H1 (cell line): ENCODE data around the gene HNF1B. TPM values are rescaled to one million over a fixed set of nuclear protein-coding genes. Genes with fewer than 3 reads are reported as not detected.

Experiments used
- HDAC2 ChIP-seq, 2 experiments: fragments of 300-600 bp in 1 of 2; sonication (generic) in 1 of 2; IDR thresholded peaks; 2 replicates each; pipeline ENCODE4 v1.6.1; 2011 to 2012; ENCODE audit warnings: low read depth in 2 of 2, low read length in 2 of 2, mild to moderate bottlenecking in 2 of 2, moderate library complexity in 2 of 2, borderline replicate concordance in 1 of 2, inconsistent platforms in 1 of 2
- PHF8 ChIP-seq: fragments of 200-600 bp; sonication (generic); conservative IDR thresholded peaks from 2 replicates; pipeline ENCODE4 v1.7.1; 2012; ENCODE audit warnings: low read depth, mild to moderate bottlenecking, inconsistent platforms, low read length, moderate library complexity
- YY1 ChIP-seq: IDR thresholded peaks from 2 replicates; pipeline ENCODE4 v1.6.1; 2011; ENCODE audit warnings: low read depth, mild to moderate bottlenecking, low read length
- polyA plus RNA-seq, 7 experiments: library from polyadenylated mRNA; depleted of rRNA in 3 of 7; stranded (reverse) in 5 of 7; unstranded in 2 of 7; fragments of >200 nt in 5 of 7; fragments of 200-250 nt in 2 of 7; gene quantifications; 1 replicate in 5 of 7; 2 replicates in 1 of 7; 4 replicates in 1 of 7; pipeline versions ENCODE4 v1.2.1 to v1.2.3, GENCODE V29; 2011 to 2013; ENCODE audit warnings: missing spikeins in 2 of 7, mixed read lengths in 2 of 7
- total RNA-seq: library from RNA; stranded (reverse); fragmentation: NEBNext Ultra II Directional; extraction: Animal tissue kit (Norgen Biotek cat#: 25700); gene quantifications from 2 replicates; pipeline ENCODE4 v1.2.1, GENCODE V29; 2021

HNF1B gene
- total and polyA plus RNA-seq, 2 of the 8 experiments (the other 6 are each of a cell fraction or from before 2014, with no cell fraction given) = 0.13 to 0.30 TPM

- TF ChIP-seq HDAC2 (IDR thresholded peaks at IDR 0.05; ENCODE audit: borderline replicate concordance in 1 of 2, low read depth in 2 of 2, low read length in 2 of 2) = no peak
- no peak for TF ChIP-seq YY1
- no peak for TF ChIP-seq PHF8
Measured at GRCh38 chr17:37731056-37731455, 13.8 kb downstream of the HNF1B start (continued).
